ENCODE results near the gene CORO1C.

The CORO1C gene

GRCh38 chr12:108696111-108696995 is 35.0 kb downstream of the CORO1C start:
- peak; percentile 90 for DNase-seq (ENCODE audit: low read depth)

GRCh38 chr12:108694812-108695278 is 36.5 kb downstream of the CORO1C start:
- no peak for DNase-seq (ENCODE audit: low read depth)

- DNase-seq (ENCODE audit: low read depth), result no peak
Observed at GRCh38 chr12:108693751-108694150, 37.6 kb downstream of the CORO1C start.

- DNase-seq (ENCODE audit: low read depth), result no peak
Observed at GRCh38 chr12:108693186-108693730, 38.1 kb downstream of the CORO1C start.

DNA sequence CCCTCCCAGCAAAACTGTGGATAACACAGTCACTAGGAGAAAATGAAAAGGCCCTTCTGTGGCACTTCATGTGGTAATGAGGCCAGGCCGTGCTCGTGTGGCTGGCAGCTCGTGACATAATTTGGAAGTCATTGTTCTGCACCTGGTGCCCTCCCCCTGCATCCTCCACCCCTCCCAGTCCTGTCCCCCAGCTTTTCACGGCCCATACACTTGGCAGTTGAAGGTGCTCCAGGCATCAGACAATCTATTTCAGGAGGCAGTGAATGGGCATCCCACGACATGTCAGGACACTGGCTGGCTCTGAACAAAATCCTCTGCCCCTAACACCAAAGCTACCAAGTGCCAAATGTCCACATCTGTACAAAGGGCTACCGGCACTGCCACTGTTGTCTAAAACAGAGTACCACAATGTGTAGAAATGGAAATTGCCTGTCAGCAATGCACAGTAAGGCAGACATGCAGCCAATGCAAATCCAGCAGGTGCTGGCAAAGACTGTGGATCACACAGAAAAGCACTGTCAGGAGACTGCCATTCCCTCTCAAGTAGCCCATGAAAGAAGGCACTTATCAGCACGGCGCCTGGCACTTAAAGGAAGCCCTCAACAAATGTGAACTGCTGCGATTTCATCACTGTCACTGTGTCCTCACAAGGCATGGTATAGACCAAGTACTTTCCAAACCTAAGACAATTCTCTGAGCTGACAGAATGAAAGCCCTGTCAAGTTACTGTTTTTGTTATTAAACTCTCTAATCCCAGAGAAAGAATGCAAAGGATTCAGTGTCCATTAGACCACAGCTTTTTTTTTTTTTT is 39.1 kb downstream of the CORO1C start:
- DNase-seq (ENCODE audit: low read depth), result no peak

DNA sequence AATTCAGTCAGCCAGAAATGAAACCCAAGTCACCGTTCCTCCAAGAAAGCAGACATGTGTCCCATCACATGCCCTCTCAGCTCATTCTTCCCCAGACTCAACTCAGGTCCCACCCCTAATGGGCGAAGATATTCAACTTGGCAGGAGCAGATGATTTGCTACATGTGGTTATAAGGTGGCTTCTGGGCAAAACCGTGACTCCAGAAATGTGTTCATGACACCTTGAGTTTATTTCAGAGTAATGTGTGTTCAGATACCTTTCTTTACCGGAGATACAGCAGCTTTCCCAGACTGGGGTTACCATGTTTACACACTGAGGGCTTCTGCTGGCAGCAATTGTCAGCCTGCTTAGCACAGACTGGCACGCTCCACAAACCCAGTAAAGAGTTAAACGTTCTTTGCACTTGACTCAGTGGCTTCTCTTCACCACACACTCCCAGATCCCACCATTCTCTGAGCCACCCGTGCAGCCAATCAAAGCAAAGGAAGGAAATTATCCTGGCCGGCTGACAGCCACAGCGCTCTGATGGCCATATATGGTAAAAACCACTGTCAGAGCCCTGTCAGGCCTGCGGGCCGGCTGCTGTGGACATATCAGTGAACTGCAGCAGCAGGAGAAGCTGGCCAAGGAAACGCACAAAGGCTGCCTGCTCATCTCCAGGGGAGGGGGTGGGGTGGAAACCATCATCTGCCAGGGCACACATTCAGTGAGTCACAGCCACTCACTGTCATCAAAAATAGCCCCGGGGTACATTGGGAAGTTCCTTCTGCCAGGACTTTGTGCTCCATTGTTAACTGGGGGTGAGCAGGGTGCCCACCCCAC is 39.9 kb downstream of the CORO1C start:
- DNase-seq (ENCODE audit: low read depth), result peak; percentile 99

- no peak for DNase-seq (ENCODE audit: low read depth)
Observed at GRCh38 chr12:108690542-108691174, 40.7 kb downstream of the CORO1C start.

DNA sequence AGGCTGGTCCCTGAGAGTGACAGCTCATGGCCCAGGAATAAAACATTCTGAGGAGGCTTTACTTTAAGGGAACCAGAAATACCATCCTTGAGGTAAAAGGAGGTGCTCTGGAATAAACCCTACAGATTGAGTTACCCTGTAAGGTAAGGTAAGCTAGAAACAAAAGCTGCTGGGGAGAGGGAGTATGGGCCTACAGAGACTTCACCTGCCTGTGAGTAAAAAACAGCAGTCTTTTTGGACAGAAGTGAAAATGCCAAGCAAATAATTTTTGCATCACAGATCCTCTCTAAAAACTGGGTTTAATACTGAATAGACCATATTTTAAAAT is 41.2 kb downstream of the CORO1C start:
- DNase-seq (ENCODE audit: low read depth), result no peak

DNA sequence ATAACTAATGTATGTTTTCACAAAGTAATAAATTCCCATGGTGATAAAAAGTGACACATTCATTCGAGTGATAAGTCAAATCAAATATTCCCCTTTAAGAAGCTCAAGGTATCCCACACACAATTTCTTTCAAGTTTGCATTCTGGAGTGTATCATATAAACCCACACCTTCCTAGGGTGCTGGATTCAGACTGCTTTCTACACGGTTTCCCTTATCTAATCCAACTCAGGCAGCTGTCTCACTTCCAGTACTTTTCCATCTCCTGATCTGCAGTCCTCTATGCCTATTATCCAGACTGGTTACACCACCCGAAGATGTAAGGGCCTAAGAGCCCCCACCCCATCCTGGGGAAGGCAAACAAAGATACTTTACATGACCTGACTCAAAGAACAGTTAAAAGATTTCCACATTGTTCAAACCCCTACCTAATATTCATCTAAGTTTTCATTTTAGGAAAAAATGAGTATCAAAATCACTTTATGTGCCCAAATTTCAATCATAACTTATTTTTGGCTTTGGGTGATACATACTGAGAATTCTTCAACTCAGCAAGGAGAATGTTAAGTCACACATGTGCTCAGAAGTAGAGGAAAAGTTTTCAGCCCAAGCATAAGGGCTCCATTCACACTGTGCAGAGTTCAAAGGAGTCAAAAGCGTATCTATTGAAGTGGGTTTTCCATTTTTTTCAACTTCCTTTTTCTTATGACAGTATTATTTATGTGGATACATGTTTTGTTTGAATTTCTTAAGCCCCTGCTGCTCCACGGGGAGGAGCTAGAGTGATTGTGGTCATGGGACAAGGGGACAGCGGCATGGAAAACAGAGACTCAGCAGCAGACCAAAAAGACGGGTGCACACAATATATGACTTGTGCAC is 41.8 kb downstream of the CORO1C start:
- DNase-seq (ENCODE audit: low read depth), result no peak

GRCh38 chr12:108686780-108687179 is 44.5 kb downstream of the CORO1C start:
- DNase-seq (ENCODE audit: low read depth), result no peak

- DNase-seq (ENCODE audit: low read depth), result no peak
Observed at GRCh38 chr12:108685469-108686260, 45.7 kb downstream of the CORO1C start.

- no peak for DNase-seq (ENCODE audit: low read depth)
Observed at GRCh38 chr12:108683906-108684556, 47.3 kb downstream of the CORO1C start.

- DNase-seq (ENCODE audit: low read depth), result no peak
Observed at GRCh38 chr12:108681317-108681716, 50.0 kb downstream of the CORO1C start.

- DNase-seq (ENCODE audit: low read depth), result no peak
Observed at GRCh38 chr12:108679106-108679681, 52.1 kb downstream of the CORO1C start.

DNA sequence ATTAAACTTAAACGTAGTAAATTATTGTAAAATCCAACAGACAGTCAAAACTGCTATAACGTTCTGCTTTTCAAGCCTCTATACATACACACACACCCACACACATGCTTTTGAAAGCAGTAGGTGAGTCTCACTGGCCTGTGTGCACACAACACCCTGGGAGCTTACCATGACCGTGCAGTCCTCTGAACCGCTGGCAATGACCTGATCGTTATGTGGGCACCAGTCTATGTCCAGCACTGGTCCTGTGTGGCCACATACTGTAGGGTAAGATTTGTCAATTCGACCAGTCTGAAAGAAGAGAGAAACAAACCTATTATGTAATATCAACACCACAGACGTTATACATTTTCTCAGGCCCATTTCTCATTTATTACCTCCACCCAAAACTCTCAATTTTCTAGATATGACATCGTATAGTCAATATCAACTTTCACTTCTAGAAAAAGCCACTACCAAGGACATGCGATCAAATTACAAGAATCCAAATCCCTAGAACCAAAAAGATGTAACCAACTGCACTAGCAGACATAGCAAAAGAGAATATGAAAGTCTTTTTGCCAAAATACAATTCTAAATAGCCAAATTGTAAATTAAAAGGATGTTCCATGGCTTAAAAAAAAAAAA is 53.1 kb downstream of the CORO1C start:
- no peak for DNase-seq (ENCODE audit: low read depth)

- DNase-seq (ENCODE audit: low read depth), result no peak
Observed at GRCh38 chr12:108677381-108677780, 53.9 kb downstream of the CORO1C start.

DNA sequence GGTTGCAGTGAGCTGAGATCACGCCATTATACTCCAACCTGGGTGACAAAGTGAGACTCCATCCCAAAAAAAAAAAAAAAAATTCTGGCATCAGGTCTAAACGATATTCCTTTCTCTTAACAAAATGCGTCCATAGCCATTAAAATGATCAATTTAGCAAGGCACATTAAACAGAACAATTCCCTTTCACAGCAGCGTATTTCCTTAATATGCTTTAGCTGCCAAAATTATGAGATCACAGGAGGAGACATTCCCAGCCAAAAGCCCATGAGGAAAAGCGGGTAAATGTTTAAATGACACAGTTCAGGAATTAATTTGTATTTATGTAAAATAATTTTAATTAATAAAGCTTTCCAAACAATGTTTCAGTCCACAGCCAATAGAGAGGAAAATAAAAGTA is 54.6 kb downstream of the CORO1C start:
- no peak for DNase-seq (ENCODE audit: low read depth)

- no peak for DNase-seq (ENCODE audit: low read depth)
Observed at GRCh38 chr12:108675792-108676191, 55.5 kb downstream of the CORO1C start.

Data from GM04504 (cell line).